WTC11 (cell line): ENCODE results near the gene SRGN.

Source experiments
- ATF6 ChIP-seq: sonication (generic); formaldehyde crosslinking; IDR thresholded peaks from 2 replicates; pipeline ENCODE4 v1.8.1; 2023; ENCODE audit warnings: mild to moderate bottlenecking, missing genetic modification reagents
- CBFB ChIP-seq: sonication (generic); formaldehyde crosslinking; IDR thresholded peaks from 2 replicates; pipeline ENCODE4 v1.8.1; 2022; ENCODE audit warnings: mild to moderate bottlenecking, low read depth, missing genetic modification reagents
- CTCF ChIP-seq: fragments of 200-600 bp; IDR thresholded peaks from 2 replicates; pipeline ENCODE4 v1.8.0; 2022; ENCODE audit warnings: antibody characterized with exemption
- ESRRA ChIP-seq: sonication (generic); formaldehyde crosslinking; IDR thresholded peaks from 2 replicates; pipeline ENCODE4 v1.8.1; 2022; ENCODE audit warnings: mild to moderate bottlenecking, missing genetic modification reagents, borderline replicate concordance
- FOXJ3 ChIP-seq: sonication (generic); formaldehyde crosslinking; IDR thresholded peaks from 2 replicates; pipeline ENCODE4 v1.9.0; 2021; ENCODE audit warnings: missing genetic modification reagents, mild to moderate bottlenecking, borderline replicate concordance
- SMAD4 ChIP-seq: sonication (generic); formaldehyde crosslinking; IDR thresholded peaks from 2 replicates; pipeline ENCODE4 v1.8.0; 2022; ENCODE audit warnings: mild to moderate bottlenecking, missing genetic modification reagents
- ZNF512 ChIP-seq: sonication (generic); formaldehyde crosslinking; IDR thresholded peaks from 2 replicates; pipeline ENCODE4 v1.8.1; 2022; ENCODE audit warnings: missing genetic modification reagents, borderline replicate concordance
- ZSCAN18 ChIP-seq: fragments of 250-450 bp; sonication (Bioruptor Pico); IDR thresholded peaks from 2 replicates; pipeline ENCODE4 v2.1.2; 2022; ENCODE audit warnings: mild to moderate bottlenecking, moderate library complexity
- TF ChIP-seq, protein P1 (sequence below): sonication (generic); formaldehyde crosslinking; IDR thresholded peaks from 2 replicates; pipeline ENCODE4 v1.8.0; 2022; ENCODE audit warnings: mild to moderate bottlenecking, missing genetic modification reagents
- TF ChIP-seq, protein P2 (sequence below): sonication (generic); formaldehyde crosslinking; IDR thresholded peaks from 2 replicates; pipeline ENCODE4 v1.8.1; 2023; ENCODE audit warnings: mild to moderate bottlenecking, moderate library complexity, missing genetic modification reagents
- TF ChIP-seq, protein P3 (sequence below): sonication (generic); formaldehyde crosslinking; conservative IDR thresholded peaks from 2 replicates; pipeline ENCODE4 v1.8.1; 2022; ENCODE audit warnings: mild to moderate bottlenecking, missing genetic modification reagents

GRCh38 chr10:69124563-69125268 lies 36.8 kb downstream of the SRGN start:
- no peak for TF ChIP-seq ESRRA (CRISPR knock-in tag)
- TF ChIP-seq SMAD4, result no peak
- no peak for TF ChIP-seq CTCF
- TF ChIP-seq, protein P1, sequence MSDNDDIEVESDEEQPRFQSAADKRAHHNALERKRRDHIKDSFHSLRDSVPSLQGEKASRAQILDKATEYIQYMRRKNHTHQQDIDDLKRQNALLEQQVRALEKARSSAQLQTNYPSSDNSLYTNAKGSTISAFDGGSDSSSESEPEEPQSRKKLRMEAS (CRISPR knock-in tag), result 0 out of 2 replicates have a peak, but pooled peaks have one; percentile 5
- no peak for TF ChIP-seq ZSCAN18
- TF ChIP-seq FOXJ3 (CRISPR knock-in tag), result no peak
- TF ChIP-seq CBFB (CRISPR knock-in tag), result no peak
- TF ChIP-seq ATF6 (CRISPR knock-in tag), result no peak
- no peak for TF ChIP-seq ZNF512
- TF ChIP-seq, protein P2, sequence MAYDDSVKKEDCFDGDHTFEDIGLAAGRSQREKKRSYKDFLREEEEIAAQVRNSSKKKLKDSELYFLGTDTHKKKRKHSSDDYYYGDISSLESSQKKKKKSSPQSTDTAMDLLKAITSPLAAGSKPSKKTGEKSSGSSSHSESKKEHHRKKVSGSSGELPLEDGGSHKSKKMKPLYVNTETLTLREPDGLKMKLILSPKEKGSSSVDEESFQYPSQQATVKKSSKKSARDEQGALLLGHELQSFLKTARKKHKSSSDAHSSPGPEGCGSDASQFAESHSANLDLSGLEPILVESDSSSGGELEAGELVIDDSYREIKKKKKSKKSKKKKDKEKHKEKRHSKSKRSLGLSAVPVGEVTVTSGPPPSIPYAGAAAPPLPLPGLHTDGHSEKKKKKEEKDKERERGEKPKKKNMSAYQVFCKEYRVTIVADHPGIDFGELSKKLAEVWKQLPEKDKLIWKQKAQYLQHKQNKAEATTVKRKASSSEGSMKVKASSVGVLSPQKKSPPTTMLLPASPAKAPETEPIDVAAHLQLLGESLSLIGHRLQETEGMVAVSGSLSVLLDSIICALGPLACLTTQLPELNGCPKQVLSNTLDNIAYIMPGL (CRISPR knock-in tag), result no peak
- TF ChIP-seq, protein P3, sequence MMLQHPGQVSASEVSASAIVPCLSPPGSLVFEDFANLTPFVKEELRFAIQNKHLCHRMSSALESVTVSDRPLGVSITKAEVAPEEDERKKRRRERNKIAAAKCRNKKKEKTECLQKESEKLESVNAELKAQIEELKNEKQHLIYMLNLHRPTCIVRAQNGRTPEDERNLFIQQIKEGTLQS (CRISPR knock-in tag), result no peak
